Transverse colon (tissue), 4 donors: ENCODE data around the gene RPF1. TPM values are rescaled to one million over a fixed set of nuclear protein-coding genes. Genes with fewer than 3 reads are reported as not detected.
A peak's percentile ranks its signal among the peaks of the same experiment; 100 is the strongest.

Experiments
- DNase-seq: peaks from one replicate; pipeline ENCODE4 v3.0.0-alpha.2; 2019
- H3K27ac ChIP-seq, 4 donors: fragments of 200-600 bp; sonication (generic); 2 replicates each; pipeline ENCODE4 v1.5.1; 2016 to 2018; ENCODE audit warnings: inconsistent platforms in 4 of 4
- H3K27me3 ChIP-seq: fragments of 200-600 bp; sonication (generic); 2 replicates; pipeline ENCODE4 v1.5.1; 2017; ENCODE audit warnings: inconsistent platforms
- H3K36me3 ChIP-seq, 4 donors: fragments of 200-600 bp; sonication (generic); 2 replicates each; pipeline ENCODE4 v1.5.1; 2017 to 2019; ENCODE audit warnings: inconsistent platforms in 4 of 4
- H3K4me1 ChIP-seq, 4 donors: fragments of 200-600 bp; sonication (generic); 2 replicates each; pipeline ENCODE4 v1.5.1; 2017 to 2020; ENCODE audit warnings: inconsistent platforms in 4 of 4
- H3K4me3 ChIP-seq, 4 donors: fragments of 200-600 bp; sonication (generic); 1 replicate in 1 of 4; 2 replicates in 3 of 4; pipeline versions ENCODE4 v1.5.1 to v1.6.1; 2017 to 2019; ENCODE audit warnings: inconsistent platforms in 4 of 4
- H3K9me3 ChIP-seq, 2 donors: fragments of 200-600 bp; sonication (generic); 2 replicates each; pipeline ENCODE4 v1.5.1; 2017 to 2019; ENCODE audit warnings: inconsistent platforms in 2 of 2
- EP300 ChIP-seq: sonication (generic); formaldehyde crosslinking; IDR thresholded peaks from one replicate; pipeline ENCODE4 v1.6.1; 2017; ENCODE audit warnings: antibody characterized with exemption, low read depth
- POLR2A ChIP-seq: fragments of 450-650 bp; IDR thresholded peaks from one replicate; pipeline ENCODE4 v1.6.1; 2016; ENCODE audit warnings: antibody characterized with exemption, mild to moderate bottlenecking, moderate library complexity
- POLR2AphosphoS5 ChIP-seq, 3 donors: sonication (generic); formaldehyde crosslinking; IDR thresholded peaks; one replicate each; pipeline ENCODE4 v1.6.1; 2016; ENCODE audit warnings: antibody characterized with exemption in 3 of 3
- WGBS, 2 donors: methylation state at CpG; one replicate each; pipeline ENCODE4 v1.1.5; 2018; ENCODE audit warnings: low coverage in 1 of 2; 5-methylcytosine and 5-hydroxymethylcytosine counted together
- in situ Hi-C, 4 donors: fragments of 200-750 bp; cut with MboI; loops; one replicate each; pipeline versions ENCODE4 v1.15.0 to v1.15.1; 2017; ENCODE audit warnings: low sequenced_read_pairs in 3 of 4, low pct_ligation_motif_present in 1 of 4, low pct_unique_long_range_greater_than_20kb in 1 of 4
- intact Hi-C: fragments of 100-400 bp; cut with DNase I; formaldehyde crosslinking; loops from one replicate; pipeline ENCODE4 v1.15.1; 2023; ENCODE audit warnings: low total_unique reads
- total RNA-seq, 4 donors: library from RNA; depleted of rRNA; stranded (reverse); fragments of >200 nt; gene quantifications; one replicate each; pipeline ENCODE4 v1.1.0, GENCODE V29; 2016
- TF ChIP-seq, protein P1 (sequence below), 5 experiments: fragments of 200-600 bp in 3 of 5; fragments of 450-650 bp in 2 of 5; sonication (generic) in 3 of 5; IDR thresholded peaks; 1 replicate in 2 of 5; 2 replicates in 3 of 5; pipeline ENCODE4 v1.5.1; 2016 to 2017; ENCODE audit warnings: antibody characterized with exemption in 5 of 5, inconsistent platforms in 3 of 5, mild to moderate bottlenecking in 2 of 5, moderate library complexity in 1 of 5

The RPF1 gene
- total RNA-seq, 4 donors from 2014 or later = 14.7 to 38.4 (median 25.9) TPM

DNA sequence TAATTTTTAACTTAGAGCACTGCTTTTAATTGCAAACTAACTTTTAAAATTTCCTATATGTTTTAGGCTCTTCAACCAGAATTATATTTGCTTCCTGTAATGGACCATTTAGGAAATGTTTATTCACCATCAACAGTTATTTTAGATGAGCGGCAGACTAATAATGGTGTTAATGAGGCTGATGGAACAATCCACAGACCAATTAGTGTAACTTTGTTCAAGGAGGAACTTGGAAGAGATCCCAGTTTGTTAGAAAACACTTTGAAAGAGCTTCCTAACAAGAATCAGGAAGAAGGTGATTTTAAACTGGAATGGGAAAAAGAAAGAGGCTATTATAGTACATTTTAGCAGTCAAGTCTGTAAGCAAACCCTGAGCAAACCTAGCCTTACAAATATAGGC is 46.7 kb downstream of the RPF1 start:
- H3K27ac ChIP-seq = no peak overlapping the region
- no peaks in the 10 kb centered on the region for H3K27me3 ChIP-seq
- TF ChIP-seq, protein P1, sequence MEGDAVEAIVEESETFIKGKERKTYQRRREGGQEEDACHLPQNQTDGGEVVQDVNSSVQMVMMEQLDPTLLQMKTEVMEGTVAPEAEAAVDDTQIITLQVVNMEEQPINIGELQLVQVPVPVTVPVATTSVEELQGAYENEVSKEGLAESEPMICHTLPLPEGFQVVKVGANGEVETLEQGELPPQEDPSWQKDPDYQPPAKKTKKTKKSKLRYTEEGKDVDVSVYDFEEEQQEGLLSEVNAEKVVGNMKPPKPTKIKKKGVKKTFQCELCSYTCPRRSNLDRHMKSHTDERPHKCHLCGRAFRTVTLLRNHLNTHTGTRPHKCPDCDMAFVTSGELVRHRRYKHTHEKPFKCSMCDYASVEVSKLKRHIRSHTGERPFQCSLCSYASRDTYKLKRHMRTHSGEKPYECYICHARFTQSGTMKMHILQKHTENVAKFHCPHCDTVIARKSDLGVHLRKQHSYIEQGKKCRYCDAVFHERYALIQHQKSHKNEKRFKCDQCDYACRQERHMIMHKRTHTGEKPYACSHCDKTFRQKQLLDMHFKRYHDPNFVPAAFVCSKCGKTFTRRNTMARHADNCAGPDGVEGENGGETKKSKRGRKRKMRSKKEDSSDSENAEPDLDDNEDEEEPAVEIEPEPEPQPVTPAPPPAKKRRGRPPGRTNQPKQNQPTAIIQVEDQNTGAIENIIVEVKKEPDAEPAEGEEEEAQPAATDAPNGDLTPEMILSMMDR (IDR thresholded peaks at IDR 0.05) = no peak
- no peak for TF ChIP-seq POLR2AphosphoS5 (IDR thresholded peaks at IDR 0.05)
- no peak for TF ChIP-seq EP300
- no peak for TF ChIP-seq POLR2A
- H3K4me3 ChIP-seq = no peak overlapping the region
- WGBS, 2 donors = 83 to 91% methylated on average over 1 of the region's 1 CpG
- intact Hi-C loops (no loop called here), in situ Hi-C loops (no loop called here)
- H3K36me3 ChIP-seq = no peaks in the 10 kb centered on the region
- H3K4me1 ChIP-seq = no peaks in the 10 kb centered on the region
- DNase-seq = no peak
- H3K9me3 ChIP-seq = no peaks in the 10 kb centered on the region

GRCh38 chr1:84538599-84538998 is 59.5 kb downstream of the RPF1 start:
- no peak for DNase-seq
- Histone ChIP-seq H3K4me1 (peaks cover 0 to 9% (median 5%) of the 10 kb centered on the region in 4 donors), H3K9me3 (no peaks in the 10 kb centered on the region), H3K27me3 (no peaks in the 10 kb centered on the region), H3K27ac (no peak overlapping the region), H3K4me3 (no peak overlapping the region), H3K36me3 (no peaks in the 10 kb centered on the region)
- in situ Hi-C loops = no loop called here
- intact Hi-C loops = no loop called here
- no peak for TF ChIP-seq POLR2AphosphoS5 (IDR thresholded peaks at IDR 0.05)
- no peak for TF ChIP-seq POLR2A
- TF ChIP-seq, protein P1 (IDR thresholded peaks at IDR 0.05) = no peak

DNA sequence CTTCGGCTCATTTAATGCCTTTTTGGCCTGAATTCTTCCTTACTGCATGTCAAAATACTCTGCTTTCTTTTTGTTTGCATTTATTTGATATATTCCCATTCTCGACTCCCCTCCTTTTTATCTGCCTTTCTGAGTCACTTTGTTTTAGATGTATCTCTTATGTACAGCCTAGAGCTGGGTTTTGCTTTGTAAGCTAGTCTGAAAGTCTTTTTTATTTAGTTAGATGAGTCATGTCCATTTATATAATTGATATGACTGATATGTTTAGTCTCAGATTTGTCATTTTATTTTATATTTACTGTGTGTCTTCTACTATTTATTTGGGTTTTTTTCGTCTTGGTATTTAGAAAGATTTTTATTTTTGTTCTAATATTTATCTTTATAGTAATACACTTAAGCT is 60.9 kb downstream of the RPF1 start:
- Histone ChIP-seq H3K9me3 (no peaks in the 10 kb centered on the region), H3K27ac (peak overlapping the region in 1 of 4 donors; percentile 30), H3K27me3 (no peaks in the 10 kb centered on the region), H3K4me1 (peaks cover 0 to 9% (median 5%) of the 10 kb centered on the region in 4 donors), H3K4me3 (no peak overlapping the region), H3K36me3 (no peaks in the 10 kb centered on the region)
- in situ Hi-C loops (no loop called here), intact Hi-C loops (no loop called here)
- TF ChIP-seq POLR2AphosphoS5 (IDR thresholded peaks at IDR 0.05) (no peak), EP300 (no peak), POLR2A (no peak)
- TF ChIP-seq, protein P1 (IDR thresholded peaks at IDR 0.05) = no peak
- WGBS, 2 donors = 74 to 83% methylated on average over 3 of the region's 3 CpGs
- no peak for DNase-seq

- no peak for DNase-seq
- H3K4me3 ChIP-seq = no peak overlapping the region
- in situ Hi-C loops = no loop called here
- H3K36me3 ChIP-seq = no peaks in the 10 kb centered on the region
- peak overlapping the region in 2 of 4 donors; percentile 18 to 30 for H3K27ac ChIP-seq
- intact Hi-C loops = no loop called here
- WGBS, 2 donors = 35 to 56% methylated on average over 1 of the region's 1 CpG
- TF ChIP-seq POLR2A (no peak), POLR2AphosphoS5 (IDR thresholded peaks at IDR 0.05) (peak; percentile 48 to 73 (median 71)), EP300 (no peak)
- TF ChIP-seq, protein P1 (IDR thresholded peaks at IDR 0.05) = no peak
- no peaks in the 10 kb centered on the region for H3K9me3 ChIP-seq
- no peaks in the 10 kb centered on the region for H3K27me3 ChIP-seq
- H3K4me1 ChIP-seq = peaks cover 0 to 9% (median 5%) of the 10 kb centered on the region in 4 donors
These were observed 61.7 kb downstream of the RPF1 start for GRCh38 chr1:84540759-84541158.
